ENCODE measurements around the gene LRRC58.

The LRRC58 gene

DNA sequence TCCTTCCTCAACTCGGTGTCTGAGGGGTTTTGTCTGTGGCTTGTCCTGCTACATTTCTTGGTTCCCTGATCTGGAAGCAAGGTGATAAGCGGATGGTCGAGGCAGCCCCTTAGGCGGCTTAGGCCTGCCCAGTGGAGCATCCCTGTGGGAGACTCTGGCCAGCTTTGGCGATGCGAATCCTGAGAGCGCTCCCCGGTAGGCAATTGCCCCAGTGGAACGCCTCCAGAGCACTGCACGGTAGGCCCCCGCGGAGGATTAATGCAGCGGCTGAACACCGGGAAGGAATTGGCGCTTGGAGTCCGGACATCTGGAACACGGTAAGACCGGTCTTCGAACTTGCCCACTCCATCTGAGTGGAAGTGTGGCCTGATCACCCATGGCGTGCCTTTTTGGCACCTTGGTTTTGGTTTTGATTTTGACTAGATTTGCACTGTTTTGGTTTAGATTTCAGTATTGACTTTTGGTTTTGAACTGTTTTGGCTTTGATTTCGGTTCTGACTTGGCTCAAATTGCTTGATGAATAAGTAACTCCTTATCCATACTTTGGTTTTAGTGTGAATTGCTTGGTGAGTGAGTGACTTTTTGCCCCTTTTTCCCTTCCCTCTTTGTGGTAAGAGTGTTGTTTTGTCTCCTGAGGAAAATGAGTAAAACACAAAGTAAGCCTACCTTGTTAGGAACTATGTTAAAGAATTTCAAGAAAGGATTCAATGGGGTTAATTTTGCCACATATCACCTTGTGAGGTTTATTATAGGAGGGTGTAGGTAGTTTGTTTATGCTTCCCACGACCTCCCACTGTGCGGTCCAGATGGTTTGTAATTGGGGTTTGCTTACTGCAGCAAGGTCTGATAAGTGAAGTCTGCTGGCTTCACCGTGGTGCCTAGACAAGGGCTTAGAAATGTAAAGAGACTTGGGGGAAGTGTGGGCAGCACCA, 37.0 kb downstream of the LRRC58 start:
- Mint-ChIP-seq H3K27me3 (ENCODE audit: low read depth) (no peaks in the 10 kb centered on the region), H3K4me1 (no peaks in the 10 kb centered on the region), H3K4me3 (no peak overlapping the region), H3K9me3 (peaks cover 26% of the 10 kb centered on the region), H3K36me3 (ENCODE audit: low read depth) (peaks cover 38% of the 10 kb centered on the region), H3K27ac (no peak overlapping the region)
- TF ChIP-seq, protein P1, sequence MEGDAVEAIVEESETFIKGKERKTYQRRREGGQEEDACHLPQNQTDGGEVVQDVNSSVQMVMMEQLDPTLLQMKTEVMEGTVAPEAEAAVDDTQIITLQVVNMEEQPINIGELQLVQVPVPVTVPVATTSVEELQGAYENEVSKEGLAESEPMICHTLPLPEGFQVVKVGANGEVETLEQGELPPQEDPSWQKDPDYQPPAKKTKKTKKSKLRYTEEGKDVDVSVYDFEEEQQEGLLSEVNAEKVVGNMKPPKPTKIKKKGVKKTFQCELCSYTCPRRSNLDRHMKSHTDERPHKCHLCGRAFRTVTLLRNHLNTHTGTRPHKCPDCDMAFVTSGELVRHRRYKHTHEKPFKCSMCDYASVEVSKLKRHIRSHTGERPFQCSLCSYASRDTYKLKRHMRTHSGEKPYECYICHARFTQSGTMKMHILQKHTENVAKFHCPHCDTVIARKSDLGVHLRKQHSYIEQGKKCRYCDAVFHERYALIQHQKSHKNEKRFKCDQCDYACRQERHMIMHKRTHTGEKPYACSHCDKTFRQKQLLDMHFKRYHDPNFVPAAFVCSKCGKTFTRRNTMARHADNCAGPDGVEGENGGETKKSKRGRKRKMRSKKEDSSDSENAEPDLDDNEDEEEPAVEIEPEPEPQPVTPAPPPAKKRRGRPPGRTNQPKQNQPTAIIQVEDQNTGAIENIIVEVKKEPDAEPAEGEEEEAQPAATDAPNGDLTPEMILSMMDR (IDR thresholded peaks at IDR 0.05; ENCODE audit: unreplicated experiment in 3 of 3): no peak

DNA sequence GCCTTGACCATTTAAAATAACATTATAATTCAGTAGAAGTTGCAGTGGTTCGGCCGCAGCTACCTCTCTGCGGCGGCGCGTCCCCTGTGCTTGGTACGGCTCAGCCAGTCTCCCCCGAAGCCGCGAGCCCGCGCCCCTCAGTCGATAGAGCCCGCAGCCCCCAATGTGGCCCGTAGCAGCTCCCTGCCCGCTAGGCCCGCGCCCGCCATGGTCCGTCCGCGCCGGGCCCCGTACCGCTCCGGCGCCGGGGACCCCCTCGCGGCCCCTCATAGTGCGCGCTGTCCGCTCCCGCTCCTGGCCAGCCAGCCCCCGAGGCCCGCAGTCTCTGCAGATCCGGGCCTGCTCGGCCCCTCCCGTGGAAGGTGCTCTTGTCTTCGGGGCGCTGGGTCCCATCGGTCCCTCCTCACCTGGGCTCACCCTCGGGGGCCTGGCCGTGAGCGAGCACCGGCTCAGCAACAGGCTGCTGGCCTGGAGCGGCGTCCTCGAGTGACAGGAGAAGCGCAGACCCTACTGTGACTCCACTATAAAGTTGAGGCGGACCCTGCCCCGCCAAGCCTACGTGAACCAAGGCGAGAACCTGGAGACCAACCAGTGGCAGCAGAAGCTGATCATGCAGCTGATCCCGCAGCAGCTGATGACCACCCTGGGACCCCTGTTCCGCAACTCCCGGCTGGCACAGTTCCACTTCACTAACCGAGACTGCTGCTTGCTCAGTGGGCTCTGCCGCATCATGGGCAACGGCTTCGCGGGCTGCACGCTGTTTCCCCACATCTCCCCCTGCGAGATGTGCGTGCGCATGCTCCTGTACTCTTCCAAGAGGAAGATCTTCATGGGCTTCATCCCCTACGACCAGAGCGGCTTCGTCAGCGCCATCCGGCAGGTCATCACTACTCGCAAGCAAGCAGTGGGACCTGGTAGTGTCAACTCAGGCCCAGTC, 42.4 kb downstream of the LRRC58 start:
- TF ChIP-seq, protein P1 (IDR thresholded peaks at IDR 0.05; ENCODE audit: unreplicated experiment in 3 of 3): no peak

DNA sequence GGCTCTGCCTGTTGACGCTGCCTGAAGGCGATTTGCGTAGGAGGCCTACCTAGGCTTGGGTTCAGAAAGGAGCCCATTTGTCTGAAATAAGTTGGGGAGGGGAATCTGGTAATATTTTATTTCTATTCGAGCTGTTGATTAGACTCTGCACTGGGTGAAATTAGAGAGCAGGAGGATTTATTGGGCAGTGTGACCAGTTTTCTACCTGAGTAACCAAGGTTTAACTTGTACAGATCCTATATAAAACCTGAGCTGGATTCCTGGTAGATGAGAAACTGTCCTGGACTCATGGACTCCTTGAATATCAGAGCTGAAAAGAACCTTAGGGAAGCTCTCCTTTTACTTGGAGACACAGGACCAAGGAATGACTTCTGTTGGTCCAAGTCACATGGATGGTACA, 44.5 kb downstream of the LRRC58 start:
- no peaks in the 10 kb centered on the region for H3K4me1 Mint-ChIP-seq
- TF ChIP-seq, protein P1 (IDR thresholded peaks at IDR 0.05; ENCODE audit: unreplicated experiment in 3 of 3): no peak
- H3K9me3 Mint-ChIP-seq: no peaks in the 10 kb centered on the region
- peak overlapping the region; percentile 64 to 94 (median 82) for H3K27ac Mint-ChIP-seq
- H3K36me3 Mint-ChIP-seq (ENCODE audit: low read depth): peaks cover 4% of the 10 kb centered on the region
- H3K27me3 Mint-ChIP-seq (ENCODE audit: low read depth): no peaks in the 10 kb centered on the region
- H3K4me3 Mint-ChIP-seq: peak overlapping the region in 1 of 3 experiments; percentile 48

More for the DNA sequence above, 42.4 kb downstream of the LRRC58 start:
- Mint-ChIP-seq H3K36me3 (ENCODE audit: low read depth) (peaks cover 4% of the 10 kb centered on the region), H3K9me3 (no peaks in the 10 kb centered on the region), H3K27me3 (ENCODE audit: low read depth) (no peaks in the 10 kb centered on the region), H3K4me3 (no peak overlapping the region), H3K4me1 (no peaks in the 10 kb centered on the region), H3K27ac (no peak overlapping the region)

DNA sequence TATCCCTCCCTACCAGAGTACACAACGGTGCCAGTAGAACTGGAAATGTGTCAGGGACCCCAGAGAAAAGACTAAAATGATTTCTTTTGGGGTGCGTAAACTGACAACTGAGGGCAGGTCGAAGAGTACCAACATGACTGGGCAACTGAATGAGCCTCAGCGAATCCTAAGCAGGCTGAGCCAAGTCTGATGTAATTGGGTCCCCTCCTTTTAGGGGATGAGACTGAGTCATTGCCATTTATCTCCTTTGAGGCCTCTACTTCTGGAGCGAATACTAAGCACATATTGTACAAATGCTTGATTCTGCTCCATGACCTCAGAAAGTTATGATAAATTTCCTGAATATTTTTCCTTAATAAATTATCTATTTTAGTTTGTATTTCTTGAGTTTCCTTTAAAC, 46.8 kb downstream of the LRRC58 start:
- Mint-ChIP-seq H3K4me1 (no peaks in the 10 kb centered on the region), H3K27ac (no peak overlapping the region), H3K36me3 (ENCODE audit: low read depth) (peaks cover 3% of the 10 kb centered on the region), H3K4me3 (no peak overlapping the region), H3K27me3 (ENCODE audit: low read depth) (no peaks in the 10 kb centered on the region), H3K9me3 (no peaks in the 10 kb centered on the region)
- TF ChIP-seq, protein P1 (IDR thresholded peaks at IDR 0.05; ENCODE audit: unreplicated experiment in 3 of 3): no peak

DNA sequence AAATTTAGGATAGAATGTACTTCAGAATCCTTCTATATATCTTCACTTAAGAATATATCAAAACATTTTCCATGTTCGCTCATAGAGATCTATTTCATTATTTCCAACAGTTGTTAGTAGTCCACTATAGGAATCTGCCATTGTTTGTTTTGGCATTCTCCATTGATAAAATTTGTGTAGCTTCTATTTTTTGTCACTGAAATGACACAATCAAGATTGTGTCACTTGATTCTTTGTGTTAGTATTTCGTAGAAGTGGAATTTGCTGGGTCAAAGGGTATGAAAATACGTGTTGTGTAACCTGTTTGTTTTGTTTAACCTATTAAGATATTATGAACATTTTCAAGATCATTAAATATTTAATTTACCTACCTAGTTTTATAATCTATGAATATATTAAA, 48.2 kb downstream of the LRRC58 start:
- Mint-ChIP-seq H3K9me3 (no peaks in the 10 kb centered on the region), H3K27ac (no peak overlapping the region), H3K36me3 (ENCODE audit: low read depth) (no peaks in the 10 kb centered on the region), H3K27me3 (ENCODE audit: low read depth) (no peaks in the 10 kb centered on the region), H3K4me1 (no peaks in the 10 kb centered on the region), H3K4me3 (no peak overlapping the region)
- TF ChIP-seq, protein P1 (IDR thresholded peaks at IDR 0.05; ENCODE audit: unreplicated experiment in 3 of 3): no peak

Data from nephron (organoid).